Spleen (tissue), 11 donors: Measurements from ENCODE around the gene ARFGAP1. TPM values are rescaled to one million over a fixed set of nuclear protein-coding genes. Genes with fewer than 3 reads are reported as not detected.

Experiments
- DNase-seq: peaks from one replicate; pipeline ENCODE4 v3.0.0-alpha.2; 2020
- H3K27ac ChIP-seq, 8 donors: fragments of 200-600 bp; sonication (generic) in 7 of 8; 1 replicate in 4 of 8; 2 replicates in 4 of 8; pipeline versions ENCODE4 v1.5.0 to v1.8.0; 2016 to 2021; ENCODE audit warnings: inconsistent platforms in 4 of 8, mild to moderate bottlenecking in 4 of 8, moderate library complexity in 1 of 8
- H3K27me3 ChIP-seq, 7 donors: fragments of 200-600 bp; sonication (generic) in 6 of 7; replicated peaks in 1 of 7; 1 replicate in 4 of 7; 2 replicates in 3 of 7; pipeline versions ENCODE4 v1.5.0 to v1.8.0; 2016 to 2021; ENCODE audit warnings: inconsistent platforms in 3 of 7, mild to moderate bottlenecking in 1 of 7
- H3K36me3 ChIP-seq, 6 donors: fragments of 200-600 bp; sonication (generic) in 5 of 6; 1 replicate in 4 of 6; 2 replicates in 2 of 6; pipeline versions ENCODE4 v1.5.0 to v1.8.0; 2016 to 2021; ENCODE audit warnings: inconsistent platforms in 2 of 6
- H3K4me1 ChIP-seq, 6 donors: fragments of 200-600 bp; sonication (generic) in 5 of 6; 1 replicate in 3 of 6; 2 replicates in 3 of 6; pipeline versions ENCODE4 v1.5.0 to v1.8.0; 2016 to 2021; ENCODE audit warnings: inconsistent platforms in 3 of 6
- H3K4me3 ChIP-seq, 8 donors: fragments of 200-600 bp; sonication (generic) in 7 of 8; 1 replicate in 4 of 8; 2 replicates in 4 of 8; pipeline versions ENCODE4 v1.5.0 to v1.8.0; 2016 to 2021; ENCODE audit warnings: inconsistent platforms in 4 of 8, mild to moderate bottlenecking in 4 of 8, moderate library complexity in 2 of 8
- H3K9me3 ChIP-seq, 8 donors: fragments of 200-600 bp; sonication (generic) in 7 of 8; 1 replicate in 4 of 8; 2 replicates in 4 of 8; pipeline versions ENCODE4 v1.5.0 to v1.8.0; 2016 to 2021; ENCODE audit warnings: inconsistent platforms in 4 of 8
- CTCF ChIP-seq, 11 experiments: fragments of 200-600 bp in 7 of 11; fragments of 450-650 bp in 4 of 11; sonication (generic) in 4 of 11; IDR thresholded peaks in 8 of 11; conservative IDR thresholded peaks in 3 of 11; 1 replicate in 7 of 11; 2 replicates in 4 of 11; pipeline versions ENCODE4 v1.4.0 to v1.8.0; 2016 to 2021; ENCODE audit warnings: antibody characterized with exemption in 11 of 11, inconsistent platforms in 4 of 11, mild to moderate bottlenecking in 1 of 11
- POLR2A ChIP-seq, 3 donors: fragments of 450-650 bp; IDR thresholded peaks; one replicate each; pipeline ENCODE4 v1.5.1; 2017; ENCODE audit warnings: antibody characterized with exemption in 3 of 3, mild to moderate bottlenecking in 1 of 3
- POLR2AphosphoS5 ChIP-seq, 3 donors: sonication (generic); formaldehyde crosslinking; IDR thresholded peaks; one replicate each; pipeline ENCODE4 v1.5.1; 2017; ENCODE audit warnings: antibody characterized with exemption in 3 of 3
- WGBS, 5 donors: extraction: QIAGEN DNeasy Blood & Tissue Kit in 3 of 5; methylation state at CpG; one replicate each; pipeline versions ENCODE4 v1.1.5 to v1.1.7; 2013 to 2018; 5-methylcytosine and 5-hydroxymethylcytosine counted together
- intact Hi-C: fragments of 100-400 bp; cut with DNase I; formaldehyde crosslinking; loops from one replicate; pipeline ENCODE4 v1.15.0; 2023; ENCODE audit warnings: low total_unique reads
- polyA plus RNA-seq, 3 donors: library from polyadenylated mRNA; stranded (reverse); fragments of 200-250 nt; gene quantifications; one replicate each; pipeline ENCODE4 v1.2.1, GENCODE V29; 2013
- total RNA-seq, 7 donors: library from RNA; depleted of rRNA in 3 of 7; stranded (reverse); fragments of >200 nt in 3 of 7; fragmentation: NEBNext Ultra II Directional in 4 of 7; extraction: Animal tissue kit (Norgen Biotek cat#: 25700) in 4 of 7; gene quantifications; one replicate each; pipeline versions ENCODE4 v1.1.0 to v1.2.1, GENCODE V29; 2016 to 2021
- donor health status: healthy with polysubstance abuse.
- donor health status: DM: no; HTN: no; CAD: no; lungs with moderate emphysema.
- donor health status: DM: no; HTN: no; CAD: no.
- donor health status: Bipolar disorder and iron deficiency.
- donor health status: healthy.
- donor health status: DM: no; HTN: no; CAD: no.
- donor health status: DM: yes; HTN: yes; CAD: no.

The ARFGAP1 gene
- total and polyA plus RNA-seq, 10 donors: 44.4 to 165 (median 96.1) TPM

- Histone ChIP-seq H3K4me1 (peaks cover 0 to 35% (median 14%) of the 10 kb centered on the region in 6 donors), H3K27ac (no peak overlapping the region), H3K4me3 (no peak overlapping the region), H3K36me3 (no peaks in the 10 kb centered on the region), H3K9me3 (no peaks in the 10 kb centered on the region), H3K27me3 (peaks cover 0 to 89% (median 49%) of the 10 kb centered on the region in 7 donors)
- TF ChIP-seq POLR2A (IDR thresholded peaks at IDR 0.05) (no peak), CTCF (IDR thresholded peaks at IDR 0.05 in 8 of 11, conservative IDR thresholded peaks at IDR 0.05 in 3 of 11) (no peak), POLR2AphosphoS5 (IDR thresholded peaks at IDR 0.05) (no peak)
- 84 to 91% (median 86%) methylated on average over 16 to 17 of the region's 17 CpGs for WGBS, 5 donors
- DNase-seq: no peak
- intact Hi-C loops: no loop called here
Measured at GRCh38 chr20:63233924-63234323, 38.7 kb upstream of the ARFGAP1 start.

- 23 to 38% (median 26%) methylated on average over 13 to 20 of the region's 20 CpGs for WGBS, 5 donors
- DNase-seq: no peak
- no peak for TF ChIP-seq POLR2AphosphoS5 (IDR thresholded peaks at IDR 0.05)
- TF ChIP-seq CTCF (IDR thresholded peaks at IDR 0.05 in 8 of 11, conservative IDR thresholded peaks at IDR 0.05 in 3 of 11): peak in 1 of 11 experiments; percentile 6
- TF ChIP-seq POLR2A (IDR thresholded peaks at IDR 0.05): no peak
- H3K36me3 ChIP-seq: no peaks in the 10 kb centered on the region
- intact Hi-C loops: no loop called here
- no peaks in the 10 kb centered on the region for H3K9me3 ChIP-seq
- H3K4me1 ChIP-seq: peaks cover 0 to 44% (median 19%) of the 10 kb centered on the region in 6 donors
- no peak overlapping the region for H3K27ac ChIP-seq
- peaks cover 0 to 80% (median 42%) of the 10 kb centered on the region in 7 donors for H3K27me3 ChIP-seq
- no peak overlapping the region for H3K4me3 ChIP-seq
Measured at GRCh38 chr20:63234693-63235398, 37.8 kb upstream of the ARFGAP1 start.

- peak within 1 kb of the TSS in 1 of 8 donors; percentile 8 for H3K27ac ChIP-seq
- TF ChIP-seq POLR2AphosphoS5 (IDR thresholded peaks at IDR 0.05) (no peak), POLR2A (IDR thresholded peaks at IDR 0.05) (no peak), CTCF (IDR thresholded peaks at IDR 0.05 in 8 of 11, conservative IDR thresholded peaks at IDR 0.05 in 3 of 11) (no peak)
- no peak for DNase-seq
- intact Hi-C loops: no loop called here
- peaks cover 0 to 51% (median 21%) of the 10 kb centered on the region in 6 donors for H3K4me1 ChIP-seq
- H3K9me3 ChIP-seq: no peaks in the 10 kb centered on the region
- H3K36me3 ChIP-seq: no peaks in the 10 kb centered on the region
- 0 to 36% (median 26%) methylated on average over 1 to 17 of the region's 17 CpGs for WGBS, 5 donors
- peaks cover 0 to 73% (median 36%) of the 10 kb centered on the region in 7 donors for H3K27me3 ChIP-seq
- H3K4me3 ChIP-seq: no peak within 1 kb of the TSS
Measured at GRCh38 chr20:63235399-63235983, 37.1 kb upstream of the ARFGAP1 start, which contains the start of gene BIRC7. Gene BIRC7 (plus strand): TSS chr20:63235905. CDS start chr20:63236097, 192 bp downstream.
